ENCODE measurements around the gene PDCD11.

The PDCD11 gene

GRCh38 chr10:103457176-103457712 lies 60.8 kb downstream of the PDCD11 start:
- DNase-seq (ENCODE audit: insufficient read length, low spot score), result no peak

DNA sequence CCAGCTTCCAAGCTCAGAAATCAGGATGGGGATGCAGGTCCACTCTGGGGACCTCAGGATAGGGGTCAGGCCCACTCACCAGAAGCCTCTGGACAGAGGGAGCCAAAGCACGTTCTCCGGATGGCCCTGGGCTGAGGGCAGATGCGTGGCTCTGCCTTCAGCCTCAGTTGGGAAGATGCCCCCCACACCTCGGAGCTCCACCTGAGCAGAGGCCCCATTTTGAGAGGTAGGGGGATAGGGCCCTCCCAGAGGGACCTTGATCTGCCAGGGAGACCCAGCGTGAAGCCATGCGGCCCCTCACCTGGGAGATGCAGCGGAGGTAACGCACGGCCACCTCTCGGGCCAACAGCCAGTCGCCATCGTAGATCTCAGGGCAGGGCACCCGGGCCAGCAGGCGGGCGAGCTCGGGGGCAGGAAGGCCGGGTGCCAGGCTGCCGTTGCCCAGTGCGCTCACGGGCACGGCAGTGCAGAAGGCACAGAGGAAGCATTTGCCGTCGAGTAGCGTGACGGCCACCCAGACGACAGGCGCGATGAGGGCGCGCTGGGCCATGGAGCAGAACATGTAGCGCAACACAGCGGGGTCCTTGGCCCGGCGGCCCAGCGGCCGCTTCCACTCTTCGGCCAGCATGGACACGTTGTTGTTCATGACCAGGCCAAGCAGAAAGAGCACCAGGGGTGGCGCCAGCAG lies 61.6 kb downstream of the PDCD11 start:
- FAIRE-seq (no peak), DNase-seq (ENCODE audit: insufficient read length, low spot score) (no peak)
- no peak for TF ChIP-seq CTCF (IDR thresholded peaks at IDR 0.05; ENCODE audit: insufficient read depth, missing control alignments)

More at GRCh38 chr10:103457176-103457712, 60.8 kb downstream of the PDCD11 start:
- no peak for TF ChIP-seq CTCF (IDR thresholded peaks at IDR 0.05; ENCODE audit: insufficient read depth, missing control alignments)
- FAIRE-seq, result no peak

GRCh38 chr10:103458720-103459119 lies 62.3 kb downstream of the PDCD11 start, which contains the start of gene CALHM1:
Gene CALHM1 (minus strand): TSS chr10:103458900. CDS start chr10:103458751, 149 bp downstream.
- no peak for FAIRE-seq
- no peak for DNase-seq (ENCODE audit: insufficient read length, low spot score)
- TF ChIP-seq CTCF (IDR thresholded peaks at IDR 0.05; ENCODE audit: insufficient read depth, missing control alignments), result no peak

DNA sequence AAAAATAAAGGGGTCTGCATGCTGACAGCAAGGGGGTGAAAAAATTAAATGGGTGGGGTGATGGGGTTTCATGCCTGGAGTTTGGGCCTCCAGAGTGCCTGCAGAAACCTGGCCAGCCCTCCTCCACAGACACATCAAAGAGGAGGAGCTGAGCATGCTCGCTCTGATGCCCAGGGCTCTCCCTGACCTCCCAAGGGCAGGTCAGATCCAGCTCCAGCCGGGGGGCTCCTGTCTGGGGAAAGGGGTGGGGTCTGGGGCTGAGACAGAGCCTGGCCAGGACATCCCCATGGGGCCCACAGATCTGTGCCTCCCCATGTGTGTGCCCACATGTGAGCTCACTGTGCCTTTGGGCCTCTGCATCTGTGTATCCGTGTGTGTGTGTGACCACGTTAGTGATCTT lies 63.2 kb downstream of the PDCD11 start:
- TF ChIP-seq CTCF (IDR thresholded peaks at IDR 0.05; ENCODE audit: insufficient read depth, missing control alignments), result no peak
- FAIRE-seq (no peak), DNase-seq (ENCODE audit: insufficient read length, low spot score) (no peak)

GRCh38 chr10:103463499-103463898 lies 67.1 kb downstream of the PDCD11 start:
- no peak for TF ChIP-seq CTCF (IDR thresholded peaks at IDR 0.05; ENCODE audit: insufficient read depth, missing control alignments)
- no peak for FAIRE-seq

GRCh38 chr10:103465411-103466179 lies 69.2 kb downstream of the PDCD11 start:
- FAIRE-seq, result no peak
- TF ChIP-seq CTCF (IDR thresholded peaks at IDR 0.05; ENCODE audit: insufficient read depth, missing control alignments), result no peak

More at GRCh38 chr10:103463499-103463898, 67.1 kb downstream of the PDCD11 start:
- DNase-seq (ENCODE audit: insufficient read length, low spot score), result no peak

More at GRCh38 chr10:103465411-103466179, 69.2 kb downstream of the PDCD11 start:
- no peak for DNase-seq (ENCODE audit: insufficient read length, low spot score)

Data from D721Med (cell line).